Measurements from ENCODE around the gene SLC30A4. TPM values are rescaled to one million over a fixed set of nuclear protein-coding genes. Genes with fewer than 3 reads are reported as not detected.
A peak's percentile ranks its signal among the peaks of the same experiment; 100 is the strongest.

The SLC30A4 gene
- polyA plus RNA-seq, 1 of the 3 experiments (the other 2 are of a cell fraction): 1.9 TPM

DNA sequence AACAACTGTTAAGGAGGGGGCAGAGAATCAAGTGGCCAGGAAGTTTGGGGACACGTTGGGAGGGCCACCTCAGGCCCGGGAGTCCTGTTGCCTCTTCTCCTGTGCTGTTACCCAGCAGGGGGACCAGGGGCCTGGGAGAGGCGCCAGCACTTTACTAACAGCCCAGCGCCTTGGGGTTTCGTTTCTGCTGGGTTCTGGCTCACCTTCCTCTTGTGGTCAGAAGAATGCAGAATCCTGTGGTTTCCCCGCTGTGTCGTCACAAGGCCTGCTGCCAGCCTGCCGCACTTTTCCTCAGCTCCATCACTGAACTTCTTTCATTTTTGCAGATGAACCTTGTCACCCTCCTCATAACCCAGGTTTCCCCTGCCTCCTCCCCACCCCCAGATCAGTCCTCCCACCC, 67.7 kb downstream of the SLC30A4 start (continued):
- peak; percentile 47; the same call in 1 of the 2 replicates for TF ChIP-seq PBX3 (IDR thresholded peaks at IDR 0.05)
- peak; percentile 59; the same call in 1 of the 2 replicates for TF ChIP-seq TEAD4 (IDR thresholded peaks at IDR 0.05; ENCODE audit: borderline replicate concordance, insufficient read depth)
- no peak for TF ChIP-seq RCOR1 (IDR thresholded peaks at IDR 0.05; ENCODE audit: low read length)

GRCh38 chr15:45451265-45451664, 71.3 kb downstream of the SLC30A4 start:
- no peak overlapping the region for H2AFZ ChIP-seq (ENCODE audit: low read depth)
- H3K4me2 ChIP-seq: no peak overlapping the region
- peaks cover 9% of the 10 kb centered on the region for H3F3A ChIP-seq (replicated peaks; ENCODE audit: insufficient read depth)
- H3K9me3 ChIP-seq: no peaks in the 10 kb centered on the region
- H4K20me1 ChIP-seq (ENCODE audit: insufficient read depth): no peaks in the 10 kb centered on the region
- ChIA-PET POLR2A (no interaction called here), CTCF (interaction anchor here (0.5 kb wide), 1 partner anchor 33 kb away, joined by 3 read pairs; no protein-coding TSS in a partner anchor)
- no peaks in the 10 kb centered on the region for H3K36me3 ChIP-seq (replicated peaks in 1 of 2; ENCODE audit: control insufficient read depth in 1 of 2, insufficient read depth in 2 of 2, low read length in 1 of 2)
- 83% methylated on average over 6 of the region's 6 CpGs for WGBS (ENCODE audit: low lambda C conversion rate)
- H3K27me3 ChIP-seq (ENCODE audit: insufficient read depth): no peaks in the 10 kb centered on the region
- H3K27ac ChIP-seq (ENCODE audit: low read depth in 2 of 2, low read length in 1 of 2): no peak overlapping the region
- no peak for TF ChIP-seq IRF3 (IDR thresholded peaks at IDR 0.05; ENCODE audit: low read depth, low read length)
- no peak for TF ChIP-seq EP300 (IDR thresholded peaks at IDR 0.05; ENCODE audit: borderline replicate concordance in 1 of 2, low read depth in 1 of 2, low read length in 1 of 2)
- TF ChIP-seq GABPA (IDR thresholded peaks at IDR 0.05; ENCODE audit: low read depth): no peak
- TF ChIP-seq CTCF (IDR thresholded peaks at IDR 0.05): no peak
- no peak for TF ChIP-seq ELF1 (IDR thresholded peaks at IDR 0.05)
- TF ChIP-seq RAD21 (IDR thresholded peaks at IDR 0.05; ENCODE audit: low read length): no peak
- TF ChIP-seq, protein P1, sequence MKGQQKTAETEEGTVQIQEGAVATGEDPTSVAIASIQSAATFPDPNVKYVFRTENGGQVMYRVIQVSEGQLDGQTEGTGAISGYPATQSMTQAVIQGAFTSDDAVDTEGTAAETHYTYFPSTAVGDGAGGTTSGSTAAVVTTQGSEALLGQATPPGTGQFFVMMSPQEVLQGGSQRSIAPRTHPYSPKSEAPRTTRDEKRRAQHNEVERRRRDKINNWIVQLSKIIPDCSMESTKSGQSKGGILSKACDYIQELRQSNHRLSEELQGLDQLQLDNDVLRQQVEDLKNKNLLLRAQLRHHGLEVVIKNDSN (IDR thresholded peaks at IDR 0.05; ENCODE audit: borderline replicate concordance, low read depth): no peak
- no peak for TF ChIP-seq FOXM1 (IDR thresholded peaks at IDR 0.05; ENCODE audit: low read depth)
- TF ChIP-seq SMC3 (IDR thresholded peaks at IDR 0.05; ENCODE audit: low read depth, low read length): no peak
- TF ChIP-seq MXI1 (IDR thresholded peaks at IDR 0.05; ENCODE audit: low read depth, low read length): no peak
- TF ChIP-seq TEAD4 (IDR thresholded peaks at IDR 0.05; ENCODE audit: borderline replicate concordance, insufficient read depth): no peak
- TF ChIP-seq SIN3A (IDR thresholded peaks at IDR 0.05; ENCODE audit: borderline replicate concordance, low read depth, low read length): no peak
- no peak for TF ChIP-seq NRF1 (IDR thresholded peaks at IDR 0.05; ENCODE audit: low read depth, low read length)
- no peak for TF ChIP-seq PBX3 (IDR thresholded peaks at IDR 0.05)
- TF ChIP-seq, protein P2, sequence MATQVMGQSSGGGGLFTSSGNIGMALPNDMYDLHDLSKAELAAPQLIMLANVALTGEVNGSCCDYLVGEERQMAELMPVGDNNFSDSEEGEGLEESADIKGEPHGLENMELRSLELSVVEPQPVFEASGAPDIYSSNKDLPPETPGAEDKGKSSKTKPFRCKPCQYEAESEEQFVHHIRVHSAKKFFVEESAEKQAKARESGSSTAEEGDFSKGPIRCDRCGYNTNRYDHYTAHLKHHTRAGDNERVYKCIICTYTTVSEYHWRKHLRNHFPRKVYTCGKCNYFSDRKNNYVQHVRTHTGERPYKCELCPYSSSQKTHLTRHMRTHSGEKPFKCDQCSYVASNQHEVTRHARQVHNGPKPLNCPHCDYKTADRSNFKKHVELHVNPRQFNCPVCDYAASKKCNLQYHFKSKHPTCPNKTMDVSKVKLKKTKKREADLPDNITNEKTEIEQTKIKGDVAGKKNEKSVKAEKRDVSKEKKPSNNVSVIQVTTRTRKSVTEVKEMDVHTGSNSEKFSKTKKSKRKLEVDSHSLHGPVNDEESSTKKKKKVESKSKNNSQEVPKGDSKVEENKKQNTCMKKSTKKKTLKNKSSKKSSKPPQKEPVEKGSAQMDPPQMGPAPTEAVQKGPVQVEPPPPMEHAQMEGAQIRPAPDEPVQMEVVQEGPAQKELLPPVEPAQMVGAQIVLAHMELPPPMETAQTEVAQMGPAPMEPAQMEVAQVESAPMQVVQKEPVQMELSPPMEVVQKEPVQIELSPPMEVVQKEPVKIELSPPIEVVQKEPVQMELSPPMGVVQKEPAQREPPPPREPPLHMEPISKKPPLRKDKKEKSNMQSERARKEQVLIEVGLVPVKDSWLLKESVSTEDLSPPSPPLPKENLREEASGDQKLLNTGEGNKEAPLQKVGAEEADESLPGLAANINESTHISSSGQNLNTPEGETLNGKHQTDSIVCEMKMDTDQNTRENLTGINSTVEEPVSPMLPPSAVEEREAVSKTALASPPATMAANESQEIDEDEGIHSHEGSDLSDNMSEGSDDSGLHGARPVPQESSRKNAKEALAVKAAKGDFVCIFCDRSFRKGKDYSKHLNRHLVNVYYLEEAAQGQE (IDR thresholded peaks at IDR 0.05; ENCODE audit: low read depth, low read length): no peak
- TF ChIP-seq RXRA (IDR thresholded peaks at IDR 0.05; ENCODE audit: borderline replicate concordance, low read depth): no peak
- no peaks in the 10 kb centered on the region for H3K9me2 ChIP-seq
- peaks cover 1 to 12% of the 10 kb centered on the region in 2 experiments; a peak in 3 of 4 replicates for H3K4me1 ChIP-seq (ENCODE audit: control insufficient read depth in 1 of 2, insufficient read depth in 2 of 2, low read depth in 1 of 2, low read length in 1 of 2)
- no peak overlapping the region for H3K4me3 ChIP-seq (ENCODE audit: low read depth in 2 of 2, low read length in 1 of 2)
- DNase-seq: no peak
- no peak overlapping the region for H3K9ac ChIP-seq
- no peaks in the 10 kb centered on the region for H3K79me2 ChIP-seq (ENCODE audit: insufficient read depth)
